Activated naive CD4-positive, alpha-beta T cell treated with anti-CD3 and anti-CD28 coated beads for 36 hours (primary cell): ENCODE results near the gene ARHGAP18. TPM values are rescaled to one million over a fixed set of nuclear protein-coding genes. Genes with fewer than 3 reads are reported as not detected.

Experiments used
- CTCF ChIA-PET: fragments of 350-600 bp; sonication (Branson Sonifier 250); formaldehyde crosslinking; loops from one replicate; lab custom pipeline; 2021; ENCODE audit warnings: antibody characterized with exemption; lab: Charles Lee
- DNase-seq: peaks from one replicate; pipeline ENCODE4 v3.0.0-alpha.2; 2020
- H3K27ac Mint-ChIP-seq: one replicate; pipeline ENCODE4 v1.8.0; 2021; ENCODE audit warnings: mild to moderate bottlenecking, mixed read lengths
- H3K27me3 Mint-ChIP-seq: one replicate; pipeline ENCODE4 v1.8.0; 2021; ENCODE audit warnings: low read depth, mixed read lengths
- H3K36me3 Mint-ChIP-seq: one replicate; pipeline ENCODE4 v1.8.0; 2021; ENCODE audit warnings: low read depth, mixed read lengths
- H3K4me1 Mint-ChIP-seq: one replicate; pipeline ENCODE4 v1.8.0; 2021; ENCODE audit warnings: low read depth, mixed read lengths
- H3K4me3 Mint-ChIP-seq: one replicate; pipeline ENCODE4 v1.8.0; 2021; ENCODE audit warnings: mild to moderate bottlenecking, moderate library complexity, mixed read lengths
- H3K9me3 Mint-ChIP-seq: one replicate; pipeline ENCODE4 v1.8.0; 2021; ENCODE audit warnings: mixed read lengths
- intact Hi-C: fragments of 100-400 bp; cut with micrococcal nuclease; formaldehyde crosslinking; loops from one replicate; pipeline ENCODE4 v1.15.1; 2023
- total RNA-seq, 2 experiments: library from RNA; stranded (reverse); gene quantifications; one replicate each; pipeline ENCODE4 v1.2.3, GENCODE V29; 2021

Gene ARHGAP18
- total RNA-seq, 2 experiments from 2014 or later = 3.2 to 3.7 TPM

DNA sequence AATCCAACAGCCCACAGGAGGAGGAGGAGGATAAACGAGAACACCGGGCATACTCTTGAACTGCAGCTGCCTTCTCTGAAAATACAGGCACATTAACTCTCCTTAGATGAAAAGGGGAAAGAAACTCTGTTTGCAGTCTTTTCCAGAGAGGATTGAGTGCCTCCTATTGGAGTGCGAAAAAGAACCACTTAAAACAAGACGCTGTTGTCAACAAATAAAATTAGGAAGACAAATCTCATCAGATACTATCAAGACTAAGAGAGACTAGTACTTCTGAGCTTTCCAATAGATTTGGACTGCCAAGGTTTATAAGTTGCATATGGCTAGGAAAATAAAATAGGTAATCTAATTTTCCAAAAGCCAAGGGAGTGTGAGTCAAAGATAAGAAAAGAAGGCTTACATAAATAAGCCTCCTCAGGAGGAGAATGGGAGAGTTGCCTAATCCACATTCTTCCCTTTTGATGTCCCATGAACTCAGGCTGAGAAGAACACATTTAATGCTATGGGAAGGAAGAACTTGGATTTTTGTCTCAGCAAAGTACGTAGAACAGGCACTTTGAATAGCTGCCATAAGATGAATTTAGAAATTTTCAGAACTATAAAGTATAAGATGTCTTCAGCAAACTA lies 154.7 kb downstream of the ARHGAP18 start:
- no peaks in the 10 kb centered on the region for H3K4me1 Mint-ChIP-seq
- CTCF ChIA-PET = interaction anchor here (0.5 to 1.6 kb wide), 2 partner anchors 12 to 26 kb away, joined by 3 to 4 read pairs; no protein-coding TSS in a partner anchor
- DNase-seq = no peak
- H3K27me3 Mint-ChIP-seq = peaks cover 5% of the 10 kb centered on the region
- H3K27ac Mint-ChIP-seq = no peak overlapping the region
- H3K4me3 Mint-ChIP-seq = no peak overlapping the region
- intact Hi-C loops = no loop called here
- peaks cover 3% of the 10 kb centered on the region for H3K9me3 Mint-ChIP-seq
- no peaks in the 10 kb centered on the region for H3K36me3 Mint-ChIP-seq

DNA sequence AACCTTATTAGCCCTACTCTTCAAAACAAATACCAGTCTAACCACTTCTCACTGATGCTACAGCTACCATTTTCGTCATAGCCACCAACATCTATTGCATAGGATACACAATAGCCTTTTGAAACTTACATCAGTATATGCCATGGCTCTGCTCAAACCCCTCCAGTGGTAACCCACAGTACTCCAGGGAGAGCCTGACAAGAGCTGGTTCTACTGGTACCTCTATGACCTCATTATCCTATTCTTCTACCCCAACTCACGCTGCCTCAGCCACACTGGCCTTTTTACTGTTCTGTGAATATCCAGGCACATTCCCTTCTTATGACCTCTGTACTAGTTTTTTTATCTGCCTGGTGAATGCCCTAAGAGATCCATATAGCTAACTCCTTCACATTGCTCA lies 157.6 kb downstream of the ARHGAP18 start:
- Mint-ChIP-seq H3K36me3 (no peaks in the 10 kb centered on the region), H3K27me3 (peaks cover under 1% of the 10 kb centered on the region), H3K4me1 (no peaks in the 10 kb centered on the region), H3K4me3 (no peak overlapping the region), H3K27ac (no peak overlapping the region), H3K9me3 (no peaks in the 10 kb centered on the region)
- CTCF ChIA-PET = no interaction called here
- intact Hi-C loops = no loop called here
- no peak for DNase-seq

DNA sequence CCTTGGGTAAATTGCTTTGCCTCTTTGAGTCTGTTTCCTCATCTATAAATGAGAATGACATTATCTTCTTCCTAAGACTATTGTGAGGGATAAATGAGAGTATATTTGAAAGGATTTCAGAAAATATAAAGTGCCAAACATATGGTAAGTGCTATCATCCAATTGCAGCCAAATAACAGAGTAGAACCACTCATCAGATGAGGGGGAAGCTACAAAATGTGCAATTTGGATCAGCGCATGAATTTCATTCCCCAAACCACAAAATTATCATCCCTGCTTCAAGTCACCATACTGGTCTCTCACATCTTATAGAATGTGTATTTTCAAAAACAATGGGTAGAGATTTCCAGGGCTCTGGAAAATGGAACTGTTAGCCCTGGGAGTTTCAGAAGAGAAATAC lies 158.5 kb downstream of the ARHGAP18 start:
- CTCF ChIA-PET = no interaction called here
- Mint-ChIP-seq H3K27me3 (no peaks in the 10 kb centered on the region), H3K36me3 (no peaks in the 10 kb centered on the region), H3K4me3 (no peak overlapping the region), H3K27ac (no peak overlapping the region), H3K9me3 (no peaks in the 10 kb centered on the region), H3K4me1 (no peaks in the 10 kb centered on the region)
- DNase-seq = no peak
- intact Hi-C loops = no loop called here

- Mint-ChIP-seq H3K9me3 (no peaks in the 10 kb centered on the region), H3K36me3 (no peaks in the 10 kb centered on the region), H3K27ac (no peak overlapping the region), H3K4me3 (no peak overlapping the region), H3K27me3 (no peaks in the 10 kb centered on the region), H3K4me1 (peaks cover 3% of the 10 kb centered on the region)
- CTCF ChIA-PET = interaction anchor here (0.8 to 2.0 kb wide), 2 partner anchors 9 to 45 kb away, joined by 3 to 7 read pairs; no protein-coding TSS in a partner anchor
- no peak for DNase-seq
- intact Hi-C loops = loop anchor here (5.0 kb wide), 1 partner anchor 34 kb away; no protein-coding TSS in a partner anchor
These were observed 163.3 kb downstream of the ARHGAP18 start for GRCh38 chr6:129546702-129547101.

GRCh38 chr6:129544892-129545612 lies 164.9 kb downstream of the ARHGAP18 start:
- no peak for DNase-seq
- CTCF ChIA-PET = interaction anchor here (1.2 kb wide), 1 partner anchor 9 kb away, joined by 4 read pairs; no protein-coding TSS in a partner anchor

GRCh38 chr6:129543981-129544380 lies 166.0 kb downstream of the ARHGAP18 start:
- H3K4me3 Mint-ChIP-seq = no peak overlapping the region
- H3K27me3 Mint-ChIP-seq = no peaks in the 10 kb centered on the region
- intact Hi-C loops = no loop called here
- no peaks in the 10 kb centered on the region for H3K9me3 Mint-ChIP-seq
- peaks cover 3% of the 10 kb centered on the region for H3K4me1 Mint-ChIP-seq
- CTCF ChIA-PET = no interaction called here
- H3K27ac Mint-ChIP-seq = no peak overlapping the region
- no peaks in the 10 kb centered on the region for H3K36me3 Mint-ChIP-seq
- DNase-seq = no peak

More at GRCh38 chr6:129544892-129545612, 164.9 kb downstream of the ARHGAP18 start:
- Mint-ChIP-seq H3K9me3 (no peaks in the 10 kb centered on the region), H3K4me1 (peaks cover 3% of the 10 kb centered on the region), H3K36me3 (no peaks in the 10 kb centered on the region), H3K4me3 (no peak overlapping the region), H3K27me3 (no peaks in the 10 kb centered on the region), H3K27ac (no peak overlapping the region)
- intact Hi-C loops = loop anchor here (5.0 kb wide), 1 partner anchor 33 kb away; no protein-coding TSS in a partner anchor

DNA sequence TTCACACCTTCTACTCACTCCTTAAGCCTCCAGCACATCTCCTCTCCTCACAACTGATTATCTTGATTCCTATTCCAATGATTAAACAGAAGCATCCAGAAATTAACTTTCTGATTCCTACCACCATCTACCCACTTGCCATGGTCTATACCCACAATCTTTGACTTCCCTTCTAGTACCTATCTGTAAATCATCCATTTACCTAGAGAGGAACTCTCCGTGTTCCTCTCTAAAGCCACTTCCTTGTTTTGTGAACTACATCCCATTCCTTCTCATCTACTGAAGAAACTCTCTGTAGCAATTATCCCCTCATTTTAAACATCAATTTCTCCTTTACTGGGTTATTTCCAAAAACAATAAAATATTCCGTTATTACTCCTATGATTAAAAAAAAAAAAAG lies 167.3 kb downstream of the ARHGAP18 start:
- CTCF ChIA-PET = no interaction called here
- no peak overlapping the region for H3K4me3 Mint-ChIP-seq
- intact Hi-C loops = no loop called here
- H3K9me3 Mint-ChIP-seq = no peaks in the 10 kb centered on the region
- H3K4me1 Mint-ChIP-seq = peaks cover 3% of the 10 kb centered on the region
- no peaks in the 10 kb centered on the region for H3K36me3 Mint-ChIP-seq
- no peaks in the 10 kb centered on the region for H3K27me3 Mint-ChIP-seq
- no peak overlapping the region for H3K27ac Mint-ChIP-seq
- no peak for DNase-seq

DNA sequence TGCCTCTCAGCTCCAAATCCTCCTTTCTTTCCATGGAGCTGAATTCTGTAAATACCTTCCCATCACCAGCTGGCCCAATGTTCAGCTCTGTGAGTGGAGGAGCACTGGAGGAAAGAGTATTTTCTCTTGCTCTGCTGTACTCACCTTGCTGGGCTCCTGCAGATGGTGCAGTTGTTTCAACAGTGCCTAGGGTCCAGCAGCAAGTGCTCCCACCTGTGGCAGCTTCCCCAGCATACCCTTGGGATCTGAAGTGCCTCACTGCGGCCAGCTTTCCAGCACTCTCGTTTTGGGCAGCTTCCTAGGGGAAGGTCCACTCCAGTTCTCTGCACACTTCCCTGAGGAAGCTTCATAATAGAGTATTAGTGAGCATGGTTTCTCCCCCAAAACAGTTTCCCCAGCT lies 170.9 kb downstream of the ARHGAP18 start:
- Mint-ChIP-seq H3K36me3 (no peaks in the 10 kb centered on the region), H3K4me3 (no peak overlapping the region), H3K9me3 (no peaks in the 10 kb centered on the region), H3K27ac (no peak overlapping the region), H3K27me3 (no peaks in the 10 kb centered on the region), H3K4me1 (peaks cover under 1% of the 10 kb centered on the region)
- intact Hi-C loops = no loop called here
- DNase-seq = no peak
- CTCF ChIA-PET = interaction anchor here (0.6 kb wide), 2 partner anchors 11 to 114 kb away, joined by 3 to 7 read pairs; no protein-coding TSS in a partner anchor

GRCh38 chr6:129536271-129536670 lies 173.7 kb downstream of the ARHGAP18 start:
- H3K4me1 Mint-ChIP-seq = no peaks in the 10 kb centered on the region
- H3K27me3 Mint-ChIP-seq = no peaks in the 10 kb centered on the region
- CTCF ChIA-PET = interaction anchor here (1.3 kb wide), 2 partner anchors 13 to 61 kb away, joined by 5 to 6 read pairs; no protein-coding TSS in a partner anchor
- H3K36me3 Mint-ChIP-seq = no peaks in the 10 kb centered on the region
- no peak overlapping the region for H3K27ac Mint-ChIP-seq
- H3K4me3 Mint-ChIP-seq = no peak overlapping the region
- intact Hi-C loops = no loop called here
- peaks cover 2% of the 10 kb centered on the region for H3K9me3 Mint-ChIP-seq
- DNase-seq = no peak

DNA sequence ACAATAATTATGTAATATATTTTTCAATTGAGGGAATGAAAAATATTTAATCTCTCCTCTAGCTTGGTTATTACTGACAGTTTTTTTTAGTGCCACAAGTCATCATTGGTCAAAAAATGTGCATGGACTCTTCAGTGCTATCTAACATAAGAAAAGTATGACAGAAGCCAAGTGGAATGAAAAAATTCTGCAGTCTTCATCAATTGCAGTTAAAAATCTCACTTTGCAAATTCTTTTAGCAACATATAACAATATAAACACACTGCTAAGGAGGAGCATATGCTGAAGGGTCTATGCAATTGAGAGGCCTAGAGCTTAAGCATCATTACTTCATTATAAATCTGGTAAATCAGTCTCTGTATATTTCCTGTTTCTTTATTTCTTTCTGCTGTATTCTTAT lies 175.1 kb downstream of the ARHGAP18 start:
- CTCF ChIA-PET = interaction anchor here (0.7 kb wide), 1 partner anchor 71 kb away, joined by 3 read pairs; no protein-coding TSS in a partner anchor
- peaks cover 2% of the 10 kb centered on the region for H3K27me3 Mint-ChIP-seq
- peaks cover 2% of the 10 kb centered on the region for H3K9me3 Mint-ChIP-seq
- DNase-seq = no peak
- no peaks in the 10 kb centered on the region for H3K36me3 Mint-ChIP-seq
- intact Hi-C loops = no loop called here
- no peak overlapping the region for H3K27ac Mint-ChIP-seq
- H3K4me1 Mint-ChIP-seq = no peaks in the 10 kb centered on the region
- H3K4me3 Mint-ChIP-seq = no peak overlapping the region
